Eye (tissue), 1 donor: ENCODE measurements around the gene MMP20.

ENCODE experiments used
- DNase-seq: peaks from one replicate; pipeline ENCODE4 v3.0.0-alpha.2; 2015

The MMP20 gene

GRCh38 chr11:102552020-102552419 is 73.1 kb downstream of the MMP20 start:
- DNase-seq: no peak

GRCh38 chr11:102551169-102551781 is 73.9 kb downstream of the MMP20 start:
- no peak for DNase-seq

DNA sequence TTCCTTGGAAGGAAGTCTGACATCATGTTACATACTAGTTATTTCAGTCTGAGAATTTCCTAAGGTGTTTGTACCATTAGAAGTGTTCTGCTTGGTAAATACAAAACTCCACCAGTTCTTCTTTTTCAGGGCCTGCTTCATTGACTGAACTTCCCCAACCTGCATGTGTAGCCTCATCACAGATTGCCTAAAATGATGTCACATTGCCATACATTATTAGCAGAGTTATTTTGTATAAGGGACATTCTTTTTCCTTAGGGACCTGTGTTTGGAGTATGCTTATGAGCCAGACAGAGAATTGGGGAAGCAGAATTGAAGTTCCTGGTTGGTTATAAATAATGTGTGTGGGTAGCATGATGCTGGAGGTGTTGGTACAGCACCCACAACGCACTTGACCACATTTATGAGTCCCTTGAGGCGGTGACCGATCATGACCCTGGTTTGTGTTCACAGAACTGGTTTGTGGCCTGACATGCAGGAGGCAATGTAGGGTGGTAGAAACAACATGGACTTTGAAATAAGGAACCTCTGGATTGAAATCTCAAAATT is 78.1 kb downstream of the MMP20 start:
- DNase-seq: no peak

DNA sequence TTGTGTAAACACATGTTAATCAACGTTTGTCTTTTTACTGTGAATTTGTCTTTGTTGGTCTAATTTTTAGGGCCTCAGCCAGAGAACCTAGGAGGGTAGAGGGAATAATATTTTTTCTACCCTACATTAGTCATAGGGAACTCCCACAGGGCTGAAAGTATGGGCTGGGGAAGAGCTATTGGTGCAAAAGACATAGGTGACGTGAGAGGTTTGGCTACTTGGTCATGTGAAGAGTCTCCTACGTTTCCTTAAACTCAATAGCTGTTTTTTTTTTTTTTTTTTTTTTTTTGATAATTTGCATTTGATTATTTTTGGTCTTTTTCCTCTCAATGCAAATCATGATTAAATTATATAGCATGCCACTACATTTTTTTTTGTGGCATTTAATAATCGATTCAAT is 78.7 kb downstream of the MMP20 start:
- DNase-seq: no peak

- DNase-seq: no peak
Observed at GRCh38 chr11:102545701-102546100, 79.4 kb downstream of the MMP20 start.

- DNase-seq: no peak
Observed at GRCh38 chr11:102544594-102544993, 80.5 kb downstream of the MMP20 start.

DNA sequence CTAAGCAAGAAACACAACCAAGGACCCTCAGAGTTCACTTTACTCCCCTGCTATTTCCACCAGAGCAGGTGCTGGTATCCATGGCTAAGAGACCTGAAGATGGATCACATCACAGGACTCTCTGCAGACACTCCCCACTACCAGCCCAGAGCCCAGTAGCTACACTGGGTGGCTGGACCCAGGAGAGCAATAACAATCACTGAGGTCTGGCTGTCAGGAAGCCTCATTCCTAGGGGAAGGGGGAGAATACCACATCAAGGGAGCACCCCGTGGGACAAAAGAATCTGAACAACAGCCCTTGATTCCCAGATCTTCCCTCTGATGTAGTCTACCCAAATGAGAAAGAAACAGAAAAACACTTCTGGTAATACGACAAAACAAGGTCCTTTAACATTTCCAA is 85.6 kb downstream of the MMP20 start:
- no peak for DNase-seq

DNA sequence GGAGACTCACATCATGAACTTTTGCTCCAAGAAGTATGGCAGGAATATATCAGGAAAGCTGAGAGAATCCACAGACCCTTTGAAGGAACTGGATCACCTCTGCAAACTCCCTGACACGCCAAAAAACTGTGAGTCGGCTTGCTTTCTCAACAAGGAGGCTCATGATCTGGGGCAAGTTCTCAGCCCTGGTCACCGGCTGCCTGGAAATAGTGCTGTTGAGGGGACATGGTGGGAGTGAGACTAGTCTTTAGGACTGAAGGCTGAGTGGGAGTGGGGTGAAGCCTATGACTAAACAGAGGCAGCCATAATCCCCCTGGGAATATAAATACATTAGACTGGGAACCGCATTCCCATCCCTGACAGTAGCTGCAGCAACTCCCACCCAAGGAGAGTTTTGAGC is 86.2 kb downstream of the MMP20 start:
- DNase-seq: no peak

DNA sequence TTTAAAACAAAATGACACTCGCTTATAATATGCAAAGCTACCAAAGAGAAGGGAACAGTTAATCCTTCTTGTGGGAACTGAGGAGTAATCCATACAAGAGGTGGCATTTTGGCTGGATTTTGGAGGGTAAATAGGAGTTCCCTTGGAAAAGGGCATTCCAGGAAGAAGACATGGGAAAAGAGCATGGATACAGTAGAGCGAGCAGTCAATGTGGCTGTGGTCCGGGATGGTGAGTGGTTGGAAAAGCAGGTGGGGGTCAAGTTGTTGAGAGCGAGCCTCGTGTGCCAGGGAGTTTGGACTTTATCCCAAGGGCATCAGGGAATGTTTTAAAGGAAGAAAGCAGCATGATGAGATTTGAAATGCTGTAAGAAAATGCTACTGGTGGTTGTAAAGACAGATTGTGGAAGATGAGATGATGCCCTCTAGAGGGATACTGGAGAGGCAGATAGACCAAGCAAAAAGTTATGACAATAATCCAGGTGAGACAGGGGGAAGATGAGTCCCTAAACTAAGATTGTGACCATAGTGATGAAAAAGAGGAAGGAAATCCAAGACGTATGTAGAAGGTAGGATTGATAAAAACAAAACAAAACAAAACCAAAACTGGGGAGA is 90.8 kb downstream of the MMP20 start:
- no peak for DNase-seq

DNA sequence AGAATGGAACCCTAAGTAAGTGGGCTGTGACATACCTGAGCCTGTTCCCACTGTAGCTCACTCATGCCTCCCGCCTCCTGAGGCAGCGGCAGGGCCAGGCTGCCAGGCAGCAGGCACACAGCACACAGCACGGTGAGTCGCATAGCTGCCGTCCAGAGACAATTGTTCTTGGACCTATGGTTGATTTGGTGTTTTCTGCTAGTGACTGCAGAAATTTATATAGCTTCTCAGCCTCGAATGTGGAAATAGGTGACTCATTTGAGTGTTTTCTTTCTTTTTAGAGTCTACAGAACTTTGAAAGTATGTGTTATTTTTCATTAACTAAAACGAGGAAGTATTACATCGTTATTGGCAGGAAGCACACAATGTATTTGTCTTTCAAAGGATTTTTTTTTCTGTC is 94.6 kb downstream of the MMP20 start, which contains the start of gene MMP7:
TSS of gene MMP7 (minus strand) at position 190 of the 400 bp plus-strand sequence. CDS start at position 143, 47 bp downstream.
- DNase-seq: no peak

GRCh38 chr11:102528618-102529017 is 96.5 kb downstream of the MMP20 start:
- DNase-seq: no peak

GRCh38 chr11:102527684-102528083 is 97.4 kb downstream of the MMP20 start:
- no peak for DNase-seq

- no peak for DNase-seq
Observed at GRCh38 chr11:102527041-102527440, 98.1 kb downstream of the MMP20 start.
